Spleen (tissue), 11 donors: ENCODE measurements around the gene NRG3. TPM values are rescaled to one million over a fixed set of nuclear protein-coding genes. Genes with fewer than 3 reads are reported as not detected.

Experiments used
- DNase-seq: peaks from one replicate; pipeline ENCODE4 v3.0.0-alpha.2; 2020
- H3K27ac ChIP-seq, 8 donors: fragments of 200-600 bp; sonication (generic) in 7 of 8; 1 replicate in 4 of 8; 2 replicates in 4 of 8; pipeline versions ENCODE4 v1.5.0 to v1.8.0; 2016 to 2021; ENCODE audit warnings: inconsistent platforms in 4 of 8, mild to moderate bottlenecking in 4 of 8, moderate library complexity in 1 of 8
- H3K27me3 ChIP-seq, 7 donors: fragments of 200-600 bp; sonication (generic) in 6 of 7; replicated peaks in 1 of 7; 1 replicate in 4 of 7; 2 replicates in 3 of 7; pipeline versions ENCODE4 v1.5.0 to v1.8.0; 2016 to 2021; ENCODE audit warnings: inconsistent platforms in 3 of 7, mild to moderate bottlenecking in 1 of 7
- H3K36me3 ChIP-seq, 6 donors: fragments of 200-600 bp; sonication (generic) in 5 of 6; 1 replicate in 4 of 6; 2 replicates in 2 of 6; pipeline versions ENCODE4 v1.5.0 to v1.8.0; 2016 to 2021; ENCODE audit warnings: inconsistent platforms in 2 of 6
- H3K4me1 ChIP-seq, 6 donors: fragments of 200-600 bp; sonication (generic) in 5 of 6; 1 replicate in 3 of 6; 2 replicates in 3 of 6; pipeline versions ENCODE4 v1.5.0 to v1.8.0; 2016 to 2021; ENCODE audit warnings: inconsistent platforms in 3 of 6
- H3K4me3 ChIP-seq, 8 donors: fragments of 200-600 bp; sonication (generic) in 7 of 8; 1 replicate in 4 of 8; 2 replicates in 4 of 8; pipeline versions ENCODE4 v1.5.0 to v1.8.0; 2016 to 2021; ENCODE audit warnings: inconsistent platforms in 4 of 8, mild to moderate bottlenecking in 4 of 8, moderate library complexity in 2 of 8
- H3K9me3 ChIP-seq, 8 donors: fragments of 200-600 bp; sonication (generic) in 7 of 8; 1 replicate in 4 of 8; 2 replicates in 4 of 8; pipeline versions ENCODE4 v1.5.0 to v1.8.0; 2016 to 2021; ENCODE audit warnings: inconsistent platforms in 4 of 8
- POLR2A ChIP-seq, 3 donors: fragments of 450-650 bp; IDR thresholded peaks; one replicate each; pipeline ENCODE4 v1.5.1; 2017; ENCODE audit warnings: antibody characterized with exemption in 3 of 3, mild to moderate bottlenecking in 1 of 3
- POLR2AphosphoS5 ChIP-seq, 3 donors: sonication (generic); formaldehyde crosslinking; IDR thresholded peaks; one replicate each; pipeline ENCODE4 v1.5.1; 2017; ENCODE audit warnings: antibody characterized with exemption in 3 of 3
- WGBS, 5 donors: extraction: QIAGEN DNeasy Blood & Tissue Kit in 3 of 5; methylation state at CpG; one replicate each; pipeline versions ENCODE4 v1.1.5 to v1.1.7; 2013 to 2018; 5-methylcytosine and 5-hydroxymethylcytosine counted together
- intact Hi-C: fragments of 100-400 bp; cut with DNase I; formaldehyde crosslinking; loops from one replicate; pipeline ENCODE4 v1.15.0; 2023; ENCODE audit warnings: low total_unique reads
- polyA plus RNA-seq, 3 donors: library from polyadenylated mRNA; stranded (reverse); fragments of 200-250 nt; gene quantifications; one replicate each; pipeline ENCODE4 v1.2.1, GENCODE V29; 2013
- total RNA-seq, 7 donors: library from RNA; depleted of rRNA in 3 of 7; stranded (reverse); fragments of >200 nt in 3 of 7; fragmentation: NEBNext Ultra II Directional in 4 of 7; extraction: Animal tissue kit (Norgen Biotek cat#: 25700) in 4 of 7; gene quantifications; one replicate each; pipeline versions ENCODE4 v1.1.0 to v1.2.1, GENCODE V29; 2016 to 2021
- TF ChIP-seq, protein P1 (sequence below), 11 experiments: fragments of 200-600 bp in 7 of 11; fragments of 450-650 bp in 4 of 11; sonication (generic) in 4 of 11; IDR thresholded peaks in 8 of 11; conservative IDR thresholded peaks in 3 of 11; 1 replicate in 7 of 11; 2 replicates in 4 of 11; pipeline versions ENCODE4 v1.4.0 to v1.8.0; 2016 to 2021; ENCODE audit warnings: antibody characterized with exemption in 11 of 11, inconsistent platforms in 4 of 11, mild to moderate bottlenecking in 1 of 11
- donor health status: healthy with polysubstance abuse.
- donor health status: DM: no; HTN: no; CAD: no; lungs with moderate emphysema.
- donor health status: DM: no; HTN: no; CAD: no.
- donor health status: Bipolar disorder and iron deficiency.
- donor health status: healthy.
- donor health status: DM: no; HTN: no; CAD: no.
- donor health status: DM: yes; HTN: yes; CAD: no.

Gene NRG3
- total and polyA plus RNA-seq, 10 donors = 0.10 to 0.22 (median 0.21) TPM; not detected in 7

DNA sequence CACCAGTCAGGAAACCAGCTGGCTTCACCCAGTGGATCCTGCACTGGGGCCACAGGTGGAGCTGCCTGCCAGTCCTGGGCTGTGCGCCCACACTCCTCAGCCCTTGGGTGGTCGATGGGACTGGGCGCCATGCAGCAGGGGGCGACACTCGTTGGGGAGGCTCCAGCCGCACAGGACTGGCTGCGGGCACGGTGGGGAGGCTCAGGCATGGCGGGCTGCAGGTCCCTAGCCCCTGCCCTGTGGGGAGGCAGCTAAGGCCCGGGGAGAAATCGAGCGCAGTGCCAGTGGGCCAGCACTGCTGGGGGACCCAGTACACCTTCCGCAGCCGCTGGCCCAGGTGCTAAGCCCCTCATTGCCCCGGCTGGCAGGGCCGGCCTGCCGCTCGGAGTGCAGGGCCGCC, 12.4 kb upstream of the NRG3 start:
- TF ChIP-seq, protein P1, sequence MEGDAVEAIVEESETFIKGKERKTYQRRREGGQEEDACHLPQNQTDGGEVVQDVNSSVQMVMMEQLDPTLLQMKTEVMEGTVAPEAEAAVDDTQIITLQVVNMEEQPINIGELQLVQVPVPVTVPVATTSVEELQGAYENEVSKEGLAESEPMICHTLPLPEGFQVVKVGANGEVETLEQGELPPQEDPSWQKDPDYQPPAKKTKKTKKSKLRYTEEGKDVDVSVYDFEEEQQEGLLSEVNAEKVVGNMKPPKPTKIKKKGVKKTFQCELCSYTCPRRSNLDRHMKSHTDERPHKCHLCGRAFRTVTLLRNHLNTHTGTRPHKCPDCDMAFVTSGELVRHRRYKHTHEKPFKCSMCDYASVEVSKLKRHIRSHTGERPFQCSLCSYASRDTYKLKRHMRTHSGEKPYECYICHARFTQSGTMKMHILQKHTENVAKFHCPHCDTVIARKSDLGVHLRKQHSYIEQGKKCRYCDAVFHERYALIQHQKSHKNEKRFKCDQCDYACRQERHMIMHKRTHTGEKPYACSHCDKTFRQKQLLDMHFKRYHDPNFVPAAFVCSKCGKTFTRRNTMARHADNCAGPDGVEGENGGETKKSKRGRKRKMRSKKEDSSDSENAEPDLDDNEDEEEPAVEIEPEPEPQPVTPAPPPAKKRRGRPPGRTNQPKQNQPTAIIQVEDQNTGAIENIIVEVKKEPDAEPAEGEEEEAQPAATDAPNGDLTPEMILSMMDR (IDR thresholded peaks at IDR 0.05 in 8 of 11, conservative IDR thresholded peaks at IDR 0.05 in 3 of 11) = no peak
- no peak for TF ChIP-seq POLR2A (IDR thresholded peaks at IDR 0.05)
- no peak for TF ChIP-seq POLR2AphosphoS5 (IDR thresholded peaks at IDR 0.05)
- DNase-seq = peak; percentile 58
- intact Hi-C loops = no loop called here
- Histone ChIP-seq H3K4me3 (no peak overlapping the region), H3K4me1 (no peaks in the 10 kb centered on the region), H3K27ac (no peak overlapping the region), H3K36me3 (no peaks in the 10 kb centered on the region), H3K9me3 (peaks cover 0 to 39% (median 2%) of the 10 kb centered on the region in 8 donors), H3K27me3 (no peaks in the 10 kb centered on the region)
- WGBS, 5 donors = 94 to 98% (median 95%) methylated on average over 7 to 19 of the region's 19 CpGs

DNA sequence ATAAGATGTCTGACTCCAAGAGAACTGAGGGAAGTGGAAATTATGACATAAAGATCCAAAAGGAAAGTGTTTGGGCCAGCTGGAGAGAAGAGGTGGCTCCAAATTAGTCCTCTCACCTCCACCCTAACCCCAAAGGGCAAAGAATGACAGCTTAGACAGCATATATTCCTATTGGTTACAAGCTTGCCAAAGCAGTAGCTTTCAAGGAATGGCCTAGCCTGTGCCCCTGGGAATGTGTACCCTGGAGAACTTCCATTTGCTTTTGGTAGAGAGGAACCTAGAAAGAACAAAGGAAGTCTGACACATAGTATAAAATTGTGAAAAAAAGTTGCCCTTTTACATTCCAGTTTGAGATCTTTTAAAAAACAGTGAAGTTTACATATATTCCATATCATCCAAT, 11.2 kb upstream of the NRG3 start:
- peaks cover 0 to 36% (median 2%) of the 10 kb centered on the region in 8 donors for H3K9me3 ChIP-seq
- intact Hi-C loops = no loop called here

DNA sequence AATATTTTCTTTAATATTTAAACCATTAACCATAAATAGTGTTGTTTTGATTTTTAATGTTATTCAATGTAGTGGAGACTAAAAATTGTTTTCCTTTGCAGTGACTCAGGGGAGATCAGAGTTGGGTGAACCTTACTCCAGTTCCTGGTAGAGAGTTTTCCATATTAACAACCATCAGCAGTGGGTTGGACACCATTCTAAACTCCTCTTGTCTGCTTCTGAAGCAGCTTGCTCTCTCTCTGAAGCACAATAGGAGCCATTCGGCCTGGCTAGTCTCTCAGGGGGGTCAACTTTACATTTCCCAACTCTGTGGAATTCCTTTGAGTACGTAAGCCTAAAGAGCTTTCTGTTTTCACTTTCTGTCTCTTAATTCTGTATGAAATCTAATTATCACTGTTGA, 9.4 kb upstream of the NRG3 start:
- whole genome bisulfite sequencing, 5 donors = 52 to 72% (median 69%) methylated on average over 2 of the region's 2 CpGs
- intact Hi-C loops = no loop called here

More for the DNA sequence above, 11.2 kb upstream of the NRG3 start:
- Histone ChIP-seq H3K4me1 (no peaks in the 10 kb centered on the region), H3K27ac (no peak overlapping the region), H3K36me3 (no peaks in the 10 kb centered on the region), H3K4me3 (no peak overlapping the region), H3K27me3 (no peaks in the 10 kb centered on the region)
- TF ChIP-seq, protein P1 (IDR thresholded peaks at IDR 0.05 in 8 of 11, conservative IDR thresholded peaks at IDR 0.05 in 3 of 11) = no peak
- TF ChIP-seq POLR2A (IDR thresholded peaks at IDR 0.05) (no peak), POLR2AphosphoS5 (IDR thresholded peaks at IDR 0.05) (no peak)
- DNase-seq = no peak

DNA sequence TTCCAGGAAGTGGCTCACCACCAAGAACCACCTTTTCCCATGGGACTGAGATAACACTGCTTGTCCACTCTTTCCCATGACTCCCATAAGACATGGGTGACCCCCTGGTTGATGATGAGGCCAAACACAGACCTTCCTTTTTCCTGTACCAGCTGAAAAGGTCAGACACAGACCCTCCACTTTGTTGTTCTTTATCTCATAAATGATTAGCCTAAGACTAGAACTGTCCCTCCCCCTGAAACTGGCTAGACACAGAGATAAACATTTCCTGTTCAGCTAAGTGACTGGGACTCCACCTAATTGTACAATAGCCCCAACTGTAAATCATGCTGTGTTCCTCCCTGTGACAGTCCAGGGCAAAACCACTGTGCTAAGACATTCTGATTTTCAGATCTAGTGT, 8.2 kb upstream of the NRG3 start:
- Histone ChIP-seq H3K27ac (no peak overlapping the region), H3K4me1 (no peaks in the 10 kb centered on the region), H3K9me3 (peaks cover 0 to 17% (median 0%) of the 10 kb centered on the region in 8 donors), H3K27me3 (peaks cover 0 to 9% (median 0%) of the 10 kb centered on the region in 7 donors), H3K36me3 (no peaks in the 10 kb centered on the region), H3K4me3 (no peak overlapping the region)
- DNase-seq = no peak
- TF ChIP-seq, protein P1 (IDR thresholded peaks at IDR 0.05 in 8 of 11, conservative IDR thresholded peaks at IDR 0.05 in 3 of 11) = no peak
- TF ChIP-seq POLR2AphosphoS5 (IDR thresholded peaks at IDR 0.05) (no peak), POLR2A (IDR thresholded peaks at IDR 0.05) (no peak)
- intact Hi-C loops = no loop called here

More for the DNA sequence above, 9.4 kb upstream of the NRG3 start:
- Histone ChIP-seq H3K4me1 (no peaks in the 10 kb centered on the region), H3K27me3 (peaks cover 0 to 6% (median 0%) of the 10 kb centered on the region in 7 donors), H3K4me3 (no peak overlapping the region), H3K9me3 (peaks cover 0 to 28% (median 0%) of the 10 kb centered on the region in 8 donors), H3K36me3 (no peaks in the 10 kb centered on the region), H3K27ac (no peak overlapping the region)
- TF ChIP-seq POLR2A (IDR thresholded peaks at IDR 0.05) = no peak
- TF ChIP-seq, protein P1 (IDR thresholded peaks at IDR 0.05 in 8 of 11, conservative IDR thresholded peaks at IDR 0.05 in 3 of 11) = no peak
- no peak for TF ChIP-seq POLR2AphosphoS5 (IDR thresholded peaks at IDR 0.05)
- no peak for DNase-seq
